Nephron (organoid): ENCODE data around the gene CFAP69.
A peak's percentile ranks its signal among the peaks of the same experiment; 100 is the strongest.

Experiments used
- H3K27ac Mint-ChIP-seq, 3 experiments: 2 replicates each; pipeline ENCODE4 v1.8.0; 2020; ENCODE audit warnings: mixed read lengths in 3 of 3, mild to moderate bottlenecking in 2 of 3, moderate library complexity in 1 of 3
- H3K27me3 Mint-ChIP-seq: 2 replicates; pipeline ENCODE4 v1.8.0; 2021; ENCODE audit warnings: low read depth, mild to moderate bottlenecking, moderate library complexity, mixed read lengths
- H3K36me3 Mint-ChIP-seq: 2 replicates; pipeline ENCODE4 v1.8.0; 2020; ENCODE audit warnings: low read depth, mixed read lengths
- H3K4me1 Mint-ChIP-seq: 2 replicates; pipeline ENCODE4 v1.8.0; 2020; ENCODE audit warnings: mixed read lengths
- H3K4me3 Mint-ChIP-seq, 3 experiments: 2 replicates each; pipeline ENCODE4 v1.8.0; 2020; ENCODE audit warnings: mild to moderate bottlenecking in 3 of 3, mixed read lengths in 3 of 3, moderate library complexity in 2 of 3
- H3K9me3 Mint-ChIP-seq: 2 replicates; pipeline ENCODE4 v1.8.0; 2020; ENCODE audit warnings: mixed read lengths
- TF ChIP-seq, protein P1 (sequence below), 3 experiments: fragments of 200-600 bp; sonication (generic); IDR thresholded peaks; one replicate each; pipeline ENCODE4 v1.5.0; 2021; ENCODE audit warnings: antibody characterized with exemption in 3 of 3; ENCODE audit not compliant: unreplicated experiment in 3 of 3

Gene CFAP69

DNA sequence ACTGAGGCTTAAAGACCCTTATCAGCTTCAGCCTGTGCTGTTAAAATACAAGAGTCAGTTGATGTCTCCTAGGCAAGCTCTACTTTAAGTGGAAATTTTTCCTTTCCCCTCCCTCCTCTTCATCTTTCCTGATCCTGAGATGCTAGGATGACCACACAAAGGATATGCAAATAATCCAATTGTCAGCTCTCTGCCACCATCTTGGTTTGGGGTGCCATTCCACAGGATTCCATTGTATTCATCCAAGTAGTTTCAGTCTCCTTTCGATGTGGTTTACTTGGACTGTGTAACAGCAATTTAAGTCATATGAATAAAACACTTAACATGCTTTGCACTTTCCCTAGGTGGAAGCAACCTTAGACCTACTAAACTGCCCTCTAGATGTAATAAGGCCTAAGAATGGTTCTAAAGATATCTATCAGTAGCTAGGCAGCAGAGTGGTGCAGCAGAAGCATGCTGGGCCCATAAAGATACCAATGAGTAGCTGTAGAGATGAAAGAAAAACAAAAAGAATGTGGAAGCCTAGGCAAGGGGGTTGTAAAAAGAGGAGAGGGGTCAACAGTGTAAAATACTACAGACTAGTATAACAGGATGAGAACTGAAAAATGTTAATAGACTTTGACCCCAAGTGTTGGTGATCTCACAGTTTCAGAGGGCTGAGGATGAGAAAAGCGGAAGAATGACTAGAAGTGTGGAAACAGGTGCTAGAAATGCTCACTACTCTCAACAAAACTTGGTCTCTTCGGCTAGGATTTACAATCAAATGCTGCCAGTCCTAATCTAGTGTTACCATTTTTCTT is 2.4 kb upstream of the CFAP69 start:
- no peaks in the 10 kb centered on the region for H3K36me3 Mint-ChIP-seq
- peaks cover 19% of the 10 kb centered on the region for H3K27me3 Mint-ChIP-seq

DNA sequence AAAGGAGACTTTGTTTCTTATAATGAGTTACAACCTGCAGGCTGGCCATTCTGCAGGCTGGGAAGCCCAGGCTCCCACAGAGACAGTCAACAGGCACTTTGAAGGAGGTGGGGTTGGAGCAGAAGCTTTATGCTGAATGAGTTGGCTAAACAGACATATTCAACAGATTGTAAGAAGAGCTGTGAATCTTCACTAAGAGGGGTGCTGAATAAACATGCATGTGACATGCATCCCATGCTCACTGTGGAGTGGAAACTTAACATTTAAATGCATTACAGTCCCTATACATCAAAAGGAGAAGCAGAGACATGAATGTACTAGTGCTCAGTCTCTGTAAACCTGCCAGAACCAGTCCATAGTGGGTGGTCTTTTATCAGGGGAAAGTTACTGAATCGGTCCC is 1.4 kb upstream of the CFAP69 start:
- Mint-ChIP-seq H3K9me3 (no peaks in the 10 kb centered on the region), H3K27ac (peak overlapping the region; percentile 10 to 64 (median 48)), H3K4me1 (peaks cover 10% of the 10 kb centered on the region), H3K36me3 (no peaks in the 10 kb centered on the region), H3K4me3 (peak overlapping the region; percentile 83 to 93 (median 92)), H3K27me3 (peaks cover 19% of the 10 kb centered on the region)
- TF ChIP-seq, protein P1, sequence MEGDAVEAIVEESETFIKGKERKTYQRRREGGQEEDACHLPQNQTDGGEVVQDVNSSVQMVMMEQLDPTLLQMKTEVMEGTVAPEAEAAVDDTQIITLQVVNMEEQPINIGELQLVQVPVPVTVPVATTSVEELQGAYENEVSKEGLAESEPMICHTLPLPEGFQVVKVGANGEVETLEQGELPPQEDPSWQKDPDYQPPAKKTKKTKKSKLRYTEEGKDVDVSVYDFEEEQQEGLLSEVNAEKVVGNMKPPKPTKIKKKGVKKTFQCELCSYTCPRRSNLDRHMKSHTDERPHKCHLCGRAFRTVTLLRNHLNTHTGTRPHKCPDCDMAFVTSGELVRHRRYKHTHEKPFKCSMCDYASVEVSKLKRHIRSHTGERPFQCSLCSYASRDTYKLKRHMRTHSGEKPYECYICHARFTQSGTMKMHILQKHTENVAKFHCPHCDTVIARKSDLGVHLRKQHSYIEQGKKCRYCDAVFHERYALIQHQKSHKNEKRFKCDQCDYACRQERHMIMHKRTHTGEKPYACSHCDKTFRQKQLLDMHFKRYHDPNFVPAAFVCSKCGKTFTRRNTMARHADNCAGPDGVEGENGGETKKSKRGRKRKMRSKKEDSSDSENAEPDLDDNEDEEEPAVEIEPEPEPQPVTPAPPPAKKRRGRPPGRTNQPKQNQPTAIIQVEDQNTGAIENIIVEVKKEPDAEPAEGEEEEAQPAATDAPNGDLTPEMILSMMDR (IDR thresholded peaks at IDR 0.05; ENCODE audit: unreplicated experiment in 3 of 3) = no peak

More for the DNA sequence above, 2.4 kb upstream of the CFAP69 start:
- TF ChIP-seq, protein P1 (IDR thresholded peaks at IDR 0.05; ENCODE audit: unreplicated experiment in 3 of 3) = no peak
- Mint-ChIP-seq H3K4me1 (peaks cover 10% of the 10 kb centered on the region), H3K9me3 (no peaks in the 10 kb centered on the region), H3K4me3 (peak overlapping the region; percentile 48 to 56 (median 51)), H3K27ac (peak overlapping the region in 1 of 3 experiments; percentile 34)

DNA sequence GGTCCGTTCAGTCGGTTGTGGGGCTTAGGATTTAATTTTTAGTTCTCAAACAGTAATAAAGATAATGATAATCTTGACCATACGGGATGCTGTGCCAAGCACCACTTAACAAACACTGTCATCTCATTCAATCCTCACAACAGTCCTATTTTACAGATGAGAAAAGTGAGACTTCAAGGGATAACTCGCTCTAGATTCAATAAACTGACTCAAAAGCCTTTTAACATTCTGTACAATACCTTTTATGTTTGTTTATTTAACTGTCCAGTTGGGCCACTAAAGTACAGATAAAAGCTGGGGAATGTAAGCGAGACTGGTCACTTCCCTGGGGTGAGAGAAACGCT is 437 bp upstream of the CFAP69 start:
- Mint-ChIP-seq H3K27me3 (peaks cover 19% of the 10 kb centered on the region), H3K27ac (peak overlapping the region; percentile 7 to 65 (median 38)), H3K4me1 (peaks cover 10% of the 10 kb centered on the region), H3K4me3 (peak overlapping the region; percentile 92 to 94 (median 93)), H3K36me3 (no peaks in the 10 kb centered on the region), H3K9me3 (no peaks in the 10 kb centered on the region)
- TF ChIP-seq, protein P1 (IDR thresholded peaks at IDR 0.05; ENCODE audit: unreplicated experiment in 3 of 3) = no peak

GRCh38 chr7:90246171-90246570 is 1.2 kb downstream of the CFAP69 start:
- TF ChIP-seq, protein P1 (IDR thresholded peaks at IDR 0.05; ENCODE audit: unreplicated experiment in 3 of 3) = no peak
- Mint-ChIP-seq H3K27ac (no peak overlapping the region), H3K4me3 (peak overlapping the region; percentile 92 to 94 (median 93)), H3K9me3 (no peaks in the 10 kb centered on the region), H3K36me3 (no peaks in the 10 kb centered on the region), H3K4me1 (peaks cover 10% of the 10 kb centered on the region), H3K27me3 (peaks cover 23% of the 10 kb centered on the region)

DNA sequence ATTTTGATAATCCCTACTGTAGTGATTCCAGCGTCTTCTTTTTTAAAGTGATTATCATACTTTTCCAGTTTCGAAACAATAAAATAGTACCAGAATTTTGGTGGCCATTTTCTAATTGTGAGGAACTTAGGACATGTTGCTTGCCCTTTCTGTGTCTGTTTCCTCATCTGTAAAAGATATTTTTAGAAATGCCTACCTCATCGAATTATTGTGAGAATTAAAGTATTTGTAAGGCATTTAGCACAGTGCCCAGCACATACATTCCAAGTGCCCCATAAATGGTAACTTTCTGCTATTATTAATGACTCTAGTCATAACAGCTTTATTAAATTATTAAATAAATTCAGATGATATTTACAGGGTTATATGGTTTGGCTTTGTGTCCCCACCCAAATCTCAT is 3.7 kb downstream of the CFAP69 start:
- H3K27ac Mint-ChIP-seq = no peak overlapping the region

More for the DNA sequence above, 3.7 kb downstream of the CFAP69 start:
- Mint-ChIP-seq H3K9me3 (no peaks in the 10 kb centered on the region), H3K4me3 (no peak overlapping the region), H3K4me1 (peaks cover 10% of the 10 kb centered on the region), H3K36me3 (no peaks in the 10 kb centered on the region), H3K27me3 (peaks cover 23% of the 10 kb centered on the region)
- TF ChIP-seq, protein P1 (IDR thresholded peaks at IDR 0.05; ENCODE audit: unreplicated experiment in 3 of 3) = no peak
